Liver (tissue), 9 donors: ENCODE results near the gene APP. TPM values are rescaled to one million over a fixed set of nuclear protein-coding genes. Genes with fewer than 3 reads are reported as not detected.

Experiments used
- DNase-seq: peaks from one replicate; pipeline ENCODE4 v3.0.0-alpha.2; 2017; ENCODE audit warnings: low spot score
- H3K27ac ChIP-seq, 2 donors: one replicate each; pipeline ENCODE4 v1.7.0; 2013; ENCODE audit warnings: inconsistent platforms in 2 of 2, low read length in 2 of 2, control low read depth in 1 of 2, low read depth in 1 of 2, mild to moderate bottlenecking in 1 of 2
- H3K27me3 ChIP-seq, 4 donors: one replicate each; pipeline versions ENCODE4 v1.6.1 to v1.7.0; 2013; ENCODE audit warnings: low read length in 3 of 4, inconsistent platforms in 1 of 4, mild to moderate bottlenecking in 1 of 4, moderate library complexity in 1 of 4; ENCODE audit not compliant: control insufficient read depth in 4 of 4, insufficient read depth in 4 of 4
- H3K36me3 ChIP-seq, 4 donors: one replicate each; pipeline versions ENCODE4 v1.6.1 to v1.7.0; 2013; ENCODE audit warnings: low read length in 3 of 4, mild to moderate bottlenecking in 3 of 4, low read depth in 1 of 4, moderate library complexity in 1 of 4; ENCODE audit not compliant: control insufficient read depth in 4 of 4, insufficient read depth in 3 of 4
- H3K4me1 ChIP-seq, 4 donors: one replicate each; pipeline versions ENCODE4 v1.6.1 to v1.7.0; 2013; ENCODE audit warnings: low read length in 3 of 4, mild to moderate bottlenecking in 3 of 4, moderate library complexity in 1 of 4; ENCODE audit not compliant: control insufficient read depth in 4 of 4, insufficient read depth in 4 of 4
- H3K4me3 ChIP-seq, 3 donors: one replicate each; pipeline versions ENCODE4 v1.6.1 to v1.7.0; 2013; ENCODE audit warnings: low read length in 3 of 3, control low read depth in 1 of 3, low read depth in 1 of 3, mild to moderate bottlenecking in 1 of 3
- H3K9ac ChIP-seq, 2 donors: one replicate each; pipeline ENCODE4 v1.7.0; 2013; ENCODE audit warnings: low read length in 2 of 2, mild to moderate bottlenecking in 2 of 2, moderate library complexity in 2 of 2, control low read depth in 1 of 2, low read depth in 1 of 2
- H3K9me3 ChIP-seq, 4 donors: one replicate each; pipeline versions ENCODE4 v1.6.1 to v1.7.0; 2013; ENCODE audit warnings: low read length in 3 of 4; ENCODE audit not compliant: control insufficient read depth in 4 of 4
- ATF3 ChIP-seq: IDR thresholded peaks from 2 replicates; pipeline ENCODE4 v1.6.1; 2016; ENCODE audit warnings: antibody characterized with exemption
- CTCF ChIP-seq: fragments of 150-350 bp; IDR thresholded peaks from 2 replicates; pipeline ENCODE4 v1.5.1; 2017; ENCODE audit warnings: improper control_type of control experiment, low read depth, low read length; ENCODE audit not compliant: missing input control
- EGR1 ChIP-seq, 2 donors: IDR thresholded peaks; 2 replicates each; pipeline ENCODE4 v1.6.1; 2016 to 2018; ENCODE audit warnings: antibody characterized with exemption in 2 of 2, low read depth in 2 of 2
- FOXA1 ChIP-seq: IDR thresholded peaks from 2 replicates; pipeline ENCODE4 v1.6.1; 2016; ENCODE audit warnings: antibody characterized with exemption
- FOXA2 ChIP-seq: IDR thresholded peaks from 2 replicates; pipeline ENCODE4 v1.6.1; 2016; ENCODE audit warnings: antibody characterized with exemption
- GABPA ChIP-seq, 2 donors: IDR thresholded peaks in 1 of 2; conservative IDR thresholded peaks in 1 of 2; 2 replicates each; pipeline ENCODE4 v1.6.1; 2016; ENCODE audit warnings: antibody characterized with exemption in 2 of 2, mild to moderate bottlenecking in 1 of 2, moderate library complexity in 1 of 2
- HNF4A ChIP-seq, 2 donors: conservative IDR thresholded peaks; 2 replicates each; pipeline ENCODE4 v1.6.1; 2016; ENCODE audit warnings: antibody characterized with exemption in 2 of 2, mild to moderate bottlenecking in 2 of 2
- HNF4G ChIP-seq: IDR thresholded peaks from 2 replicates; pipeline ENCODE4 v1.6.1; 2016; ENCODE audit warnings: antibody characterized with exemption
- MAX ChIP-seq: IDR thresholded peaks from 2 replicates; pipeline ENCODE4 v1.6.1; 2016; ENCODE audit warnings: antibody characterized with exemption
- NR2F2 ChIP-seq: IDR thresholded peaks from 2 replicates; pipeline ENCODE4 v1.6.1; 2016; ENCODE audit warnings: antibody characterized with exemption
- RAD21 ChIP-seq, 2 donors: IDR thresholded peaks; 2 replicates each; pipeline ENCODE4 v1.6.1; 2016; ENCODE audit warnings: antibody characterized with exemption in 2 of 2, mild to moderate bottlenecking in 2 of 2
- REST ChIP-seq: IDR thresholded peaks from 2 replicates; pipeline ENCODE4 v1.6.1; 2016; ENCODE audit warnings: antibody characterized with exemption, mild to moderate bottlenecking
- RXRA ChIP-seq, 2 donors: IDR thresholded peaks; 2 replicates each; pipeline ENCODE4 v1.6.1; 2017 to 2018; ENCODE audit warnings: antibody characterized with exemption in 2 of 2, mild to moderate bottlenecking in 1 of 2
- SP1 ChIP-seq: IDR thresholded peaks from 2 replicates; pipeline ENCODE4 v1.6.1; 2018; ENCODE audit warnings: antibody characterized with exemption, mild to moderate bottlenecking
- TAF1 ChIP-seq: conservative IDR thresholded peaks from 2 replicates; pipeline ENCODE4 v1.6.1; 2016; ENCODE audit warnings: antibody characterized with exemption, mild to moderate bottlenecking
- YY1 ChIP-seq: IDR thresholded peaks from 2 replicates; pipeline ENCODE4 v1.6.1; 2016; ENCODE audit warnings: antibody characterized with exemption, mild to moderate bottlenecking
- ZBTB33 ChIP-seq: IDR thresholded peaks from 2 replicates; pipeline ENCODE4 v1.6.1; 2016; ENCODE audit warnings: antibody characterized with exemption
- WGBS: extraction: QIAGEN DNeasy Blood & Tissue Kit; methylation state at CpG from one replicate; pipeline ENCODE4 v1.1.7; 2013; 5-methylcytosine and 5-hydroxymethylcytosine counted together
- polyA plus RNA-seq, 2 donors: library from polyadenylated mRNA; stranded (reverse) in 1 of 2; unstranded in 1 of 2; fragments of 200-250 nt in 1 of 2; fragments of >200 nt in 1 of 2; fragmentation: Nextera tagmentation in 1 of 2; extraction: Ambion mirVana in 1 of 2; gene quantifications; one replicate each; pipeline versions ENCODE4 v1.2.1 to v1.2.3, GENCODE V29; 2013 to 2015
- total RNA-seq, 2 donors: library from RNA; depleted of rRNA; stranded (reverse); fragments of >200 nt; gene quantifications; one replicate each; pipeline ENCODE4 v1.2.3, GENCODE V29; 2014
- donor health status: healthy.
- donor health status: healthy.
- donor health status: healthy.
- donor health status: healthy.
- donor health status: healthy.

APP gene
- total and polyA plus RNA-seq, 4 donors = 24.9 to 201 (median 111) TPM

- H3K27ac ChIP-seq = no peak overlapping the region
- WGBS = 91% methylated on average over 4 of the region's 4 CpGs
- no peak for DNase-seq
- no peak overlapping the region for H3K9ac ChIP-seq
- TF ChIP-seq FOXA2 (no peak), ZBTB33 (no peak), RXRA (IDR thresholded peaks at IDR 0.05) (no peak), SP1 (no peak), GABPA (IDR thresholded peaks at IDR 0.05 in 1 of 2, conservative IDR thresholded peaks at IDR 0.05 in 1 of 2) (no peak), NR2F2 (no peak), REST (no peak), FOXA1 (no peak), HNF4A (conservative IDR thresholded peaks at IDR 0.05) (no peak), CTCF (no peak)
- no peaks in the 10 kb centered on the region for H3K36me3 ChIP-seq
- H3K9me3 ChIP-seq = no peaks in the 10 kb centered on the region
- peaks cover 0 to 13% (median 6%) of the 10 kb centered on the region in 4 donors for H3K4me1 ChIP-seq
- H3K27me3 ChIP-seq = no peaks in the 10 kb centered on the region
- H3K4me3 ChIP-seq = no peak overlapping the region
These were observed 300.5 kb downstream of the APP start for GRCh38 chr21:25870084-25870483.

- Histone ChIP-seq H3K4me3 (no peak overlapping the region), H3K4me1 (peaks cover 1 to 37% (median 21%) of the 10 kb centered on the region in 4 donors), H3K27me3 (no peaks in the 10 kb centered on the region), H3K27ac (no peak overlapping the region), H3K36me3 (no peaks in the 10 kb centered on the region), H3K9me3 (no peaks in the 10 kb centered on the region), H3K9ac (no peak overlapping the region)
- DNase-seq = no peak
- 98% methylated on average over 1 of the region's 1 CpG for WGBS
- TF ChIP-seq EGR1 (IDR thresholded peaks at IDR 0.05; ENCODE audit: low read depth in 2 of 2) (no peak), SP1 (no peak), FOXA2 (no peak), YY1 (no peak), MAX (no peak), HNF4G (no peak), ZBTB33 (no peak), GABPA (IDR thresholded peaks at IDR 0.05 in 1 of 2, conservative IDR thresholded peaks at IDR 0.05 in 1 of 2) (no peak), ATF3 (no peak), HNF4A (conservative IDR thresholded peaks at IDR 0.05) (no peak), NR2F2 (no peak), REST (no peak), RAD21 (IDR thresholded peaks at IDR 0.05) (no peak), FOXA1 (no peak), TAF1 (no peak)
These were observed 303.5 kb downstream of the APP start for GRCh38 chr21:25867061-25867460.
